ENCODE measurements around the gene RBM39.

Gene RBM39

DNA sequence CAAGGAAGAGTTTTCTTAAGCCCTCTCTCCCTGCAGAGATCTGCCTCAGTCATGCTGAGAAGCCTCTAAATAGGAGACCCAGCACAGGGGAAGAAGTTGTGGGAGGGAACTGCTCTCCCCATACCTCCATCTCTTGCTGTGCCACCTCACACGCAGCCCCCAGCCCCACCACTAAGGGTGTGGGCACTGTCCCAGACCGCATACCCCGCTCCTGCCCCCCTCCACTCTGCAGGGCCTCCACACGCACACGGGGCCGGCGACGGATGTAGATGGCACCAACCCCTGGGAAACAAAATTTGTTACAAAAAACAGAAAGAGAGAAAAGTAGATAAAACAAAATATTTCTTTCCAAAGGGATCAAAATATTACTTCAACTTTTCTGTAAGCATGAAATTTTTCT, 67.1 kb downstream of the RBM39 start:
- DNase-seq (ENCODE audit: low spot score): no peak

DNA sequence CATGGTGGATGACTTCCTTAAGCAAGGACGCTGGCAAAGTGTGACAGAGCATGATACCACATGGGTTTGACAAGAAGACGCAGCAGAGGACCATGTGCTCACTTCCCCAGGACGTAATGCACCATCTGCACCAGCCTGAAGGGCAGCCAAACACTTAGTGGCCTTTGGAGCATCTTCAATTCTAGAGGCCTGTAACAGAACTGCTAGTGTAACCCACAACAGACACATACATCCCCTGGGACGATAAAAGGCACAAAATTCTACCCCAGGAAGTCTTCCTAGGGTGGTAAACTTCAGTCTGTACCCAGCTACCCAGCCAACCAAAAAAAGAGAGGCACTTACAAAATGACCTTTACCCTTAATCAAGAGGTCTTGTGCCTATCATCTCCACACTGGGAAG, 68.2 kb downstream of the RBM39 start:
- DNase-seq (ENCODE audit: low spot score): no peak

DNA sequence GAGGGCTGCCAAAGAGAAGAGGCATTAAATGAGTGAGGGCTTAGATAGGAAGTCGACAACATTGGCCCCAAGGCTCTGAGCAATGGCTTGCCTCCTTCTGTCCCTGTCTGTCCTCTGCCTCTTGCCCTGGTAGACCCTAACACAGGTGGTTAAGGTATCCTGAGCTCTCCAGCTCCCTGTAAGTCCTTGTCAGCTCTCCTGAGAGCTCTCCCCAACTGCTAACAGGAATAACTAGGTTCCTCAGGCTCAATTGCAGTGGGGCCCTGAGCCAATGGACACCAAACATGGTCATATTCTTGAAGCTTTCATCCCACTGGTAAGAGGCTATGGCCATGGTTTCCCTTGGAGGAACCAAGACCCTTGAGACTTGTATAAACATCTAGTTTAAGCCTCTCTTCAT, 72.4 kb downstream of the RBM39 start:
- DNase-seq (ENCODE audit: low spot score): no peak

DNA sequence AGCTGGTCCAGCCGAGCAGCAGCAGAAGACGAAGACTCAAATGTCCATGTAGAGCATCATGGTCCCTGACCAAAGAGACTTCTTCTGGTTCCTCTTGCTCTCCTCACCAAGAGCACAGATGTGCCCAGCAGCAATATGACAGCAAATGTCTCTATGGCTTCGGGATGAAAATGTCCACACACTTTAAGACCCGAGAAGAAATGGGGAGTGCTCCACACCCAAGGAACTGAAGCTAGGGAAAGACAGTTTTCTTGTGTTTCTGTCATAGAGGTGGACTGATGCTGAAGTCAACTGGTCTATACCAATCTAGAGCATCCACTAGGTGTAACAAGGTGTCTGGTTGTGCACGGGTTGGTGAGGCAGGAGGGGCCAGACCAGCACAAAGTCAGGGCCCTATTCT, 72.8 kb downstream of the RBM39 start:
- DNase-seq (ENCODE audit: low spot score): no peak

DNA sequence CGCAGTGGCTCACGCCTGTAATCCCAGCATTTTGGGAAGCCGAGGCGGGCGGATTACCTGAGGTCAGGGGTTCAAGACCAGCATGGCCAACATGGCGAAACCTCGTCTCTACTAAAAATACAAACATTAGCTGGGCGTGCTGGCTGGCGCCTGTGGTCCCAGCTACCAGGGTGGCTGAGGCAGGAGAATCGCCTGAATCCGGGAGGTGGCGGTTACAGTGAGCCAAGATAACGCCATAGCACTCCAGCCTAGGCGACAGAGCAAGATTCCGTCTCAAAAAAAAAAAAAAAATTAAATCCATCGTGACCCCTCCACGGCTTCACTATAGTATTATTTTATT, 76.1 kb downstream of the RBM39 start:
- DNase-seq (ENCODE audit: low spot score): no peak

DNA sequence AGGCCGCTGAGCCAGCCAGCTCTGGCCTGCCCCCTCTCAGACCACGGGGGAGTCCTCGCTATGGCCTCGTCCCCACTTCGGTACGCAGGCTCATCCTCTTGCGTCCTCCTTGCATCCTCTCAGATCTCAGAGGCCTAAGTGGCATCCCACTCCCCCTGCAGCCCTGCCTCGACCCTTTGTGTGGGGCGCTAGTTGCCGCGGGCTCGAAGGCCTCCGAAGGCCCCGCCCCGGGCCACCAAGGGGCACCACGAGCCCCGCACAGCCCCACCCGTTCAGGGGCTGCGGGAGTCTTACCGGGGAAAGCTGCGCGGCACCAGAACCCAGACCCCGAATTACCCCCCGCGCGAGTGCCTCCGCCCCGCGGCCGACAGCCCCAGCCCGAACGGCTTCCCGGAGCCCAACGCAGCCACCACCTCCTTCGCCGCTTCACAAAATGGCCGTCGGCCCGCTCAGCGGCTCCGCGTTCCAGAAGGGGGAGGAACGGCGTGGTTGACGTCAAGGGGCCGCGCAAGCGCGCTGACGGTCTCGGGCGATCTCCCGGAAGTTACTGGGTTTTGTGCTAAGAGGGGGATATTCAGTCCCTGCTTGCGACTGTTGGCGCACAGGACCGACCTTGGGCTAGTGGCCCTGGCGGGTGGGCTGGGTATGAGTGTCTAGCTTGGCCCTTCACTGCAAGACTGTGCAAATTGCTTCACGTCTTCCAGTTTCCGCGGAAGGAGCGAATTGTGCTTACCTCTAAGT, 77.4 kb downstream of the RBM39 start, which contains the start of the genes CPNE1 and RBM12:
TSS of gene CPNE1 (minus strand) at position 435 of the 741 bp plus-strand sequence. CDS start 31,977 bp downstream, outside the sequence.
TSS of gene RBM12 (minus strand) at position 435 of the 741 bp plus-strand sequence. CDS start 9,578 bp downstream, outside the sequence.
- DNase-seq (ENCODE audit: low spot score): peak; percentile 91

DNA sequence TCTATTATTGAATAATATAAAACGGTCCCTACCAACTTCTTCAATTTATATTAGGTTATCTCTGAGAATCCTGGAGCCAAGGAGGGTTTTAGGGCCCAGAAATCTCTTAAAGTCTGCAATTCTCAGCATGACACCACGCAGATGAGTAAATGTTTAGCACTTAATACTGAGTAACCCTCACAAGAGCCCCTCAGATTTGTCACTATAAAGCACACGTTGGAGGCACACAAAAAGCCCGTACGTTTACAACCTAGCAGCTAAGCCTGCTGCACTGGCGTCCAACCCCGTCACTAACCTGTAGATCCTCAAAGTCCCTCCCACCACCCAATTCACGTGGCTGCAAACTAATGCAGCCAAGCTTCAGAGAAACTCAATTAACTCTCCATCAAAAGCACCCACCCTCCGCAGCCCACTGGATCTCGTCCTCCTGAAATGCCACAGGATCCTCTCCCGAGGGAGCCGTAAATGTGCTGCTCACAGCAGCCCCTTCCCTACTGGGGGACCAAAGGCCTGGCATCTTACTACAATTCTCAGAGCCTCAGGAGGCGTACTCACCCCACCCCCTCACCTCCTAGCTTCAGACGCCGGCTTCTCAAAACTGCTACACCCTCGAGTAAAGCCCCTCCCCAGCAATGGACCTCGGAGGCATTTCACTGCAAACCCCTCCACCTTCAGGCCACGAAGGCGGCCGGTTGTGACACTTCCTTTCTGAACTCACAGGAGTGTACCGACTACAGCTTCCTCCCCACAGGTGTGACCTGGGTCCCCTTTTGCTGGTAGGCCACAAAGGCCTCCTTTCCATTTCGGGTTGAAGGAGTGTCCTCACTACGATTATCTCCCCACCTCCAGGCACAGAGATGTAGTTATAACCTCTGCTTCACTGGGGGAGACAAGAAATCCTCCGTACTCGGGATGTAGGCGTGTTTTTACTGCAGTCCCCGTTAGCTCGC, 78.3 kb downstream of the RBM39 start:
- DNase-seq (ENCODE audit: low spot score): peak; percentile 41

DNA sequence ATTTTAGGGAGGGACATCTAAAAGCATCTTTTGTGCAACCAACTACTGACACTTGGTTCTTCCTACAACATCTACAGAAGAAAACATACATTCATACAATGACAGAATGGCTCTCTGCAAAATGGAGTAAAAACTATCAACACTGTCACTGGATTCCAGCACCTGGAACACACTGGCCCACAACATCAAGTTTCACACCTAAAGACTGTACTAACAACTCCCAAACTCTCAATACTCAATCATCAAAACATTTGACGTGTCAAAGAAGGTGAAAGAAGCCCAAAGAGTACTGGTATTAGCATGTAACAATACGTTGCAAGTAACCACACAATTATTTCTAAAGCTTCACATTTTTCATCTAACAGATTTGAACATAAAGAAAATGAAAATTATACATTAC, 79.5 kb downstream of the RBM39 start:
- DNase-seq (ENCODE audit: low spot score): no peak

DNA sequence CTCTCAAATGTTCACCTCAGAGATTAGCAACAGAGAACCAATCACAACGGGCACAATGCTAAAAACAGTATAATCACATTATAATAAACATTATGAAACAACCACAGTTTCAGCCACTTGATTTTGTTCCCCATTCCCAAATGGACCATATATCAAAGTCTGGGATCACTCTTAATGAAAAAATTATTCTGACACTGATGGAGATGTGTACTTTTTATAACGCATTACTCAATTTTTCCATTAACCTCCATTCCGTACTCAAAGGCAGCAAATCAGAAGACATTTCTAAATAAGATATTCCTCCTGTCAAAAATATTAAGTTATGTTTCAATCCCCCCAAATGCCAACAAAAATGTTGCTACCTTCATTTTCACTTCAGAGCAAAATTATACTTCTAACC, 80.2 kb downstream of the RBM39 start:
- DNase-seq (ENCODE audit: low spot score): no peak

DNA sequence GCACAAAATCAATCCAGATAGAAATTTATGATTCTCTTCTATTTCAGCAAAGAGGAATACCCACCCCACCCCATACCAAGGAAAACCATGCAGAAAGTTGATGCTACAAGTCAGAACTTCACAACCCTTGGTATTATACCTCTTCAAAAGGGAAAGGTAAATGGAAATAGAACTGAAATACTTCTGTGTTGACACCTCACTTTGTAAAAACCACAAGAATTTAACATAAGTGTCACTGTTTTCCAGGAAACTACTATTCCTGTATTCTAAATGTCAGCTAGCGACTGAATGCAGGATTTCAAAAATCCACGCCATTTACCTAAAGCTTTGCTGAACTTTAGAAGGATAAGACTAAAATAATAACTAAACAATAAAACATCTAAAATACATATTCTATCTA, 81.0 kb downstream of the RBM39 start:
- no peak for DNase-seq (ENCODE audit: low spot score)

DNA sequence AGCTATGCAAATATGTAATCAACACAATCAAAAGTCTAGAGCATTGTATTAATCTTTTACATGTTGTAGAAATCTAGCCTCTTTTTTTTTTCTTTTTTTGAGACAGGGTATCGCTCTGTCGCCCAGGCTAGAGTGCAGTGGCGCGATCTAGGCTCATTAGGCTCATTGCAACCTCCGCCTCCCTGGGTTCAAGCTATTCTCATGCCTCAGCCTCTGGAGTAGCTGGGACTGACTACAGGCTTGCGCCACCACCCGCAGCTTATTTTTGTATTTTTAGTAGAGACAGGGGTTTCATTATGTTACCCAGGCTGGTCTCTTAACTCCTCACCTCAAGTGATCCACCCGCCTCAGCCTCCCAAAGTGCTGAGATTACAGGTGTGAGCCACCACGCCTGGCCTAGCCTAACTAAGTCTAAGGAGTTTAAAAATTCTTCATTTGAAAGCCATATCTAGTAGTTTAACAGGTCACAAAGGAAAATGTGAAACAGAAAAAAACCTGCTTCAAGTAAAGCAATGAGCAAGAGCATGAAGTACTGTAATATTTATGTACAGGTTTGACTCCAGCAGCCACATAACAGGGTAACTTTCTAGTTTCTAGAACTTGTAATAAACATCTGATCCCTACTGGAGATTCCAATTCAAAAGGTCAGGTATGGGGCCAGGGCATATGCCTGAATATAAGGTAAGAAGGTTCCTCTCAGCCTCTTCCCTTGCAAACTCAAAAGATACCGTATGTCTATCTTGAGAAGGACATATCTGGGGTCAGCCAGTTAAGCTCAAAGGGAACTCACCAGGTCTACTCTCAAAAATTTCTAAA, 81.7 kb downstream of the RBM39 start:
- no peak for DNase-seq (ENCODE audit: low spot score)

DNA sequence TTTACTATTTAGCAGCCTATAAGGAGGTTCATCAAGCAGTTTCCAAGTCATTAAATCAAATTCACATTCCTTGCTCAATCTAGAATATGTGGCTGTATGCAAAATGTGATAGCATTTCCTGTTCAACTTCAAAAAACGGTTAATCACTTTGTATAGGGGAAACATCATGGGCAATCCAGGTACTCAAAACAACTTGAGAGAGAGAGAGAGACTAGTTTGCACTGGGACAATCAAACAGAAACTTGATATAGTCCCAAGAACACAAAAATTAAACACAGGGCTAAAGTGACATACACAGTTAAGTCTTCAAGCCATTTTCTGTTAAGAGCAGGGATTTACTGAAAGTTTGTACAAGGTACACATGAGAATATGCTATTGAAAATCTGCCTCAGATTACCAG, 84.8 kb downstream of the RBM39 start:
- DNase-seq (ENCODE audit: low spot score): no peak

DNA sequence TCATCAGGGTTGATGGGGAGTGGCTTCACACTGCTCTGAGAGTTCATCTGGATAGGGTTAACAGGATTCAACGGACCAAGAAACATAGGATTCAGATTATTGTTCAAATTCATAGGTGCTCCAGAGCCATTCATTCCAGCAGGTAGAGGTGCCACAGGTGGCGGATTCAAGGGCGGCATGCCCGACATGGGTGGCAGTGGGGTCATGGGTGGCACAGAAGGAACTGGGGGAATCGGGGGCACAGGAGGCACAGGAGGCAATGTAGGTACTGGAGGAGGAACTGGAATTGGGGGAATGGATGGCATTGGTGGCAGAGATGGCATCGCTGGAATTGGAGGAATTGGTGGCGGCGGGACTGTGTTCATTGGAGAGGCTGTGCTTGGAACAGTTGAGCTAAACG, 87.6 kb downstream of the RBM39 start:
- no peak for DNase-seq (ENCODE audit: low spot score)

DNA sequence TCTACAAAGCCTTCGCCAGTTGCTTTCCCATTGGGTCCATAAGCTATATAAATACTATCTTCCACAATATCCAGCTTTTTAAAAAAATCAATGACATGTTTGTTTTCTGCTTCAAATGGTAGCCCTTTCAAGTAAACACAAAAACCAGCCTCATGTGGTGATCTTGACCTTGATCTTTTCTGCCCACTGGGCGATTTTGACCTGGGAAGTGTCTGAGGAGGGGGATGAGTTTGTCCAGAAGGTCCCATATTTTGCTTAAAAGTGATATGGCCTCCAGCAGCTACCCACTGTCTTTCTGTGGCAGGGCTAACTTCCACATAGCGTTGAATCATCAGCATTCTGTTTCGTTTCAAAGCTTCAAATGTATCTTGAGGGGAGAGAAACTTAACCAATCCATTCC, 88.2 kb downstream of the RBM39 start:
- DNase-seq (ENCODE audit: low spot score): no peak

All from pons (tissue), 1 donor.